HEK293T (cell line): Measurements from ENCODE around the gene MAPT.

Experiments
- ARNT ChIP-seq: fragments of 450-650 bp; IDR thresholded peaks from 2 replicates; pipeline ENCODE4 v1.6.1; 2017; ENCODE audit warnings: mild to moderate bottlenecking
- BHLHE40 ChIP-seq: fragments of 450-650 bp; IDR thresholded peaks from 2 replicates; pipeline ENCODE4 v1.6.1; 2016; ENCODE audit warnings: mild to moderate bottlenecking, moderate library complexity, borderline replicate concordance
- ELF4 ChIP-seq: fragments of 450-650 bp; IDR thresholded peaks from 2 replicates; pipeline ENCODE4 v1.6.1; 2017; ENCODE audit warnings: antibody characterized with exemption
- FOXK2 ChIP-seq: fragments of 450-650 bp; IDR thresholded peaks from 2 replicates; pipeline ENCODE4 v1.6.1; 2016; ENCODE audit warnings: mild to moderate bottlenecking
- L3MBTL2 ChIP-seq: fragments of 450-650 bp; conservative IDR thresholded peaks from 2 replicates; pipeline ENCODE4 v1.6.1; 2016; ENCODE audit warnings: mild to moderate bottlenecking
- NFRKB ChIP-seq: fragments of 450-650 bp; IDR thresholded peaks from 2 replicates; pipeline ENCODE4 v1.6.1; 2016; ENCODE audit warnings: mild to moderate bottlenecking, moderate library complexity
- SP1 ChIP-seq: fragments of 450-650 bp; IDR thresholded peaks from 2 replicates; pipeline ENCODE4 v1.6.1; 2017
- TARDBP ChIP-seq: fragments of 450-650 bp; IDR thresholded peaks from 2 replicates; pipeline ENCODE4 v1.6.1; 2016

DNA sequence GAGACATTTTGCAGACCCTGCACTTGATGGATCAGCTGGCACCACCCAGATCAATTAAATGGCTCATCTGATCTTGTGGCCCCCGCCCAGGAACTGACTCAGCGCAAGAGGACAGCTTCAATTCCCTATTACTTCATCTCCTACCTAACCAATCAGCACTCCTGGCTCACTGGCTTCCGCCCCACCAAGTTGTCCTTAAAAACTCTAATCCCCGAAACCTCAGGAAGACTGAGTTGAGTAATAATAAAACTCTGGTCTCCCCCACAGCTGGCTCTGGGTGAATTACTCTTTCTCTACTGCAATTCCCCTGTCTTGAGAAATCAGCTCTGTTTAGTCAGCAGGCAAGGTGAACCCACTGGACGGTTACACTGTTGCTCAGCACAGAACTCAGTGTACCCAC is 26.1 kb upstream of the MAPT start:
- TF ChIP-seq TARDBP (no peak), L3MBTL2 (no peak), NFRKB (no peak), ARNT (no peak), FOXK2 (no peak), BHLHE40 (no peak), SP1 (no peak), ELF4 (no peak)
